ENCODE results near the gene CELF6.

DNA sequence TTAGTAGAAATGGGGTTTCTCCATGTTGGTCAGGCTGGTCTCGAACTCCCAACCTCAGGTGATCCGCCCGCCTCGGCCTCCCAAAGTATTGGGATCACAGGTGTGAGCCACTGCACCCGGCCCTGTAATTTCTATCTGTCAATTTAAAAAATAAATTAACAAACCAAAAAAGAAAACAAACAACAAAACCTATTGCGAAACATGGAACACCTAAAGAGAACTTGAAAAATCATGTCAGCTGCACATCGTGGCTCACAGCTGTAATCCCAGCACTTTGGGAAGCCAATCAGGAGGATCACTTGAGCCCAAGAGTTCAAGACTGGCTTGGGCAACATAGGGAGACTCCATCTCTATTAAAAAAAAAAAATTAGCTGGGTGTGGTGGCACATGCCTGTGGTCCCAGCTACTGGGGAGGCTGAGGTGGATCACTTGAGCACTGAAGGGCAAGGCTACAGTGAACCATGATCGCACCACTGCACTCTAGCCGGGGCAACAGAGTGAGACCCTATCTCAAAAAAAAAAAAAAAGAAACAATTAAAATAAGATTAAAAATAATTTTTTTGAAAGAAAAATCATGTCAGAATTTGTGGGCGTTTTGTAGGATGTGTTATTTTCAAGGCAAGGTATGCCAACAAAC is 67.2 kb downstream of the CELF6 start:
- no peak for TF ChIP-seq CTCF (IDR thresholded peaks at IDR 0.05)
- TF ChIP-seq POLR2AphosphoS5 (IDR thresholded peaks at IDR 0.05) = no peak
- no peak for TF ChIP-seq EP300 (IDR thresholded peaks at IDR 0.05)

All from sigmoid colon (tissue), 4 donors.